GM19351 (cell line): ENCODE data around the gene ASB12.
"Not testable (repeated sequence)": the region's sequence is repeated elsewhere in the genome, so short reads cannot be mapped to it uniquely, and the experiment has no call there.

Experiments used
- ATAC-seq: cut with Tn5 transposase; IDR thresholded peaks from one replicate; pipeline ENCODE4 v1.9.1; 2021; ENCODE audit warnings: mild to moderate bottlenecking, moderate library complexity; ENCODE audit not compliant: unreplicated experiment

Gene ASB12

DNA sequence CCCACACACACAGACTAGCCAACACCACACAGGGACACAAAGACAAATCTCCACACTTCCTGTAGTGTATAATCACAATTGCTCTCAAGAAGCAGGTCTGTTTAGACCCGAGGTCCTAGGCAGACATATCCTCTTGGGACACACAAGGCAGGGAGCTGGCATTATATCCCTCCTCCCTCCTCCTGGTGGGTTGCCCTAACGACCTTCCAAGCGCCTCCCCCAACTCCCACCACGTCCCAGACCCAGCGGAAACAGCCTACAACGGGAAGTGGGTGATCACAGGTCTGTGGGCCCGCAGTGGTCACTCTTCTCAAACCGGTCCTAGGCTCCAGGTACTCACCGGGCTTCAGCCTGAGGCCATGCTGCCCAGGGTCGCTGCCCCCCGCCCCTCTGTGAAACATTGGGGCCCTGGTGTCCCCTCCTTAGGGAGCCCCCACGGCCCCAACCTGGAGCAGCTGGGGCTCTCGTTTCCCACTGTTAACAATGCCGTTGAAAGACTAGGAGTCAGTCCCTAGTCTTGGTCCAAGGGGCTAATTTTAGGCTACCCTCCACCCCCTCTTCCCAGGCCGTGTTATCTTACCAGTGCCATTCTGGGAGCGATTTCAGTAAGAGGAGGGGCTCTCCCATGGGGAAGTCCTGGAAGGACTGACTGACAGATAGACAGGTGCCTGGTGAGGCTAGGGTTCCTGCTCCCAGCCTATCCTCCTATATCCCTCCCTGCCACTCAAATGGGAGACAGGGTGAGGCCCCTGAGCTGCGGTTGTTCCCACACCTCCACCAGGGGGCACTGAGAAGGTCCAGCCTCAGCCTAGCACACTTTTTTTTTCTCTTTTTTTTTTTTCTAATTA, at the start of gene ASB12:
Gene ASB12, minus strand, starts transcription at position 485 of the 848 bp plus-strand sequence. CDS start 4,957 bp downstream, outside the sequence.
- no peak for ATAC-seq

- ATAC-seq: no peak
Observed at GRCh38 chrX:64265265-64265664, 34.9 kb upstream of the ASB12 start.

DNA sequence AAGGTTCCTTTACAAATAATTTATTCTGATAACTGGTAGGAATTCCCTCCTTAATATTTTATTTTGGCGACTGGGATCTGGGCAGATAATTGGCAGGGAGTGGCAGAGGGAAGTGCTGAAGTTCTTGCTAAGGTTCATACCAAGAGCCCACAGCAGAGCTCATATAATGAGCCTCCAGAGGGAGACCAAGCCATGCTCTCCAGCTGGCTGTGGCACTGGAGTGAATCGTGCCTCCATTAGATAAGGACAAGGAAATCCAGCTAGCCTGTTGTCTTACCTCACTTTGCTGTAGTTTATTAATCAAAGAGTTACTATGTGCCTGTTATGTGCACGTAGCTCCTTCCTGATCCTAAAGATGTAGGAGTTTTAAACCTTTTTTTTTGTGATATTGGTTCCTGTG, 1.3 kb downstream of the ASB12 start:
- no peak for ATAC-seq

- ATAC-seq: no peak
Observed at GRCh38 chrX:64218023-64218422, 12.4 kb downstream of the ASB12 start.

- ATAC-seq: not testable (repeated sequence)
Observed at GRCh38 chrX:64213989-64214388, 16.4 kb downstream of the ASB12 start.

DNA sequence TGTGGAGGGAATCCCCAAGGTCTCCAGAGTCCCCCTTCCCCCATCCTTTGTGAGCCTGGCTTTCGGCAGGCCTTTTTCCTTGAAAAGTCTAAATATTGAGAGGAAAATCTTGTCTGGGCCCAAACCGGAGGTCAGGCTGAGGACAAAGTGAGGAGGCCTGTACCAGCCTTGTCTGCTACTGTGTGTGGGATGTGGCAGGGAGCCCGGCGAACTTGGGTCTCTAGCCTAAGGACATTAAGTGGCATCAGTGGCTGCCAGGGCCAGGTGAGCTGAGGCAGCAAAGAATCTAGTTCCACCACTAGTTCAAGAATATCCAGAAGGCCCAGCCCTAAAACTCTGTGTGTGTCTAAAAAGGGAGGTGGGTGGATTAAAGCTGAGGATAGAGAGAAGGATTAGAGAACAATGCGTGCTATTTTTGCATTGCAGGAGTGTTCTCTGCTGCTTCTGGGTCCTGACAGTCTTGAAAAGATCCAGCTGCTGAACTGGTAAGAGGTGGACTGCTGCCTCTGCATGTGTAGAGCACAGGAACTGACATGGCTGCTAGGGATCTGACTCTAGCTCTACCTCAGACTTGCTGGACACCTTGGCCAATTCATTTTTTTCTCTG, 23.7 kb downstream of the ASB12 start:
- no peak for ATAC-seq

DNA sequence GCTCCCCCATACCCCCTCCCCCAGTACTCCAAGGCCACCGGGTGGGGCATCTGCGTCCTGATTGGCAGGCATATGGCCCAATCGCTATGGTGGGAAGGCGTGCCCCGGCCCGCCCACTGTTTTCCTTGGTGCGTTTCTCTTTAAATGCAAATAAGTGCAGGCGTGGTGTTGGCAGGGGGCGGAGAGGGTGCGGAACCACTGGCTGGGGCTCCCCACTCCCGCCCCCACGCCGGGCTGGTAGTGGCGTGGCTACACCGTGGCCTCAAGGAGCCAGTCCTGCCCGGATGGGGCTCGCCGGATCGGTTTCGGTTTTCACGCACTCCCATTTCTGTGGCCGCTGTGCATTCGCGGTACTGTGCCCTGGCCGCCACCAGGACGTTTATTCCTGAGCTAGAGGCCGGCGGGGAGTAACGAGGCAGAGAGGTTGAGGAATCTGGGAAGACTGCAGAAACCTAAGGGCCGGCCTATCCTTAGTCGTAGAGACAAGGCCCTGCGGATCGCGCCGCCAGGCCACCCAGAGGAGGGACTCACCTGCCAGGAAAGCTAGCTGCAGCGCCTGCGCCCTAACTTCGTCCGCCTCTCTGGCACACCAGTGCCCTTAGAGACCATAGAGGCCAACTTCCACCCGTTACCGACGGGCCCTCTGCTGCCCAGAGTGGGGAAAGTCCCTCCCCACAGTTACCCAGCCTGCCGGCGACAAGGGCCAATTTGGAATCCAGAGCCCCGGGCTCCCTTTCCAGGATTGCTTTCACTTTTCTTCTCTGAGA, 24.5 kb downstream of the ASB12 start:
- peak; percentile 76 for ATAC-seq

DNA sequence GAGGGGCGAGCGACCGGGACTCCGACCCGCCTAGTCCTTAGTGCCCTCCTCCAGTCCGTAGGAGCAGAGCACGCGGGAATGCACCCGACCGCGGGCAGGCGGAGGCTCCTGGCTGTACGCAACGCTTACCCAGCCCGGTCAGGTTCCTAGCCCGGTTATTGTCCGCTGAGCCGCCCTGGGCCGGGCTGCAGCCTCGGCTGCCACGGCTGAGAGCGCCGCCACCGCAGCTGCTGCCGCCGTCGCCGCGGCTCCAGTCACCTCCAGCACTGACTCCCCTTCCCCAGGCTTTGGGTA, 25.0 kb downstream of the ASB12 start, which contains the start of gene AMER1:
Gene AMER1, minus strand, starts transcription at position 268 of the 294 bp plus-strand sequence. CDS start 12,422 bp downstream, outside the sequence.
- ATAC-seq: peak; percentile 45

DNA sequence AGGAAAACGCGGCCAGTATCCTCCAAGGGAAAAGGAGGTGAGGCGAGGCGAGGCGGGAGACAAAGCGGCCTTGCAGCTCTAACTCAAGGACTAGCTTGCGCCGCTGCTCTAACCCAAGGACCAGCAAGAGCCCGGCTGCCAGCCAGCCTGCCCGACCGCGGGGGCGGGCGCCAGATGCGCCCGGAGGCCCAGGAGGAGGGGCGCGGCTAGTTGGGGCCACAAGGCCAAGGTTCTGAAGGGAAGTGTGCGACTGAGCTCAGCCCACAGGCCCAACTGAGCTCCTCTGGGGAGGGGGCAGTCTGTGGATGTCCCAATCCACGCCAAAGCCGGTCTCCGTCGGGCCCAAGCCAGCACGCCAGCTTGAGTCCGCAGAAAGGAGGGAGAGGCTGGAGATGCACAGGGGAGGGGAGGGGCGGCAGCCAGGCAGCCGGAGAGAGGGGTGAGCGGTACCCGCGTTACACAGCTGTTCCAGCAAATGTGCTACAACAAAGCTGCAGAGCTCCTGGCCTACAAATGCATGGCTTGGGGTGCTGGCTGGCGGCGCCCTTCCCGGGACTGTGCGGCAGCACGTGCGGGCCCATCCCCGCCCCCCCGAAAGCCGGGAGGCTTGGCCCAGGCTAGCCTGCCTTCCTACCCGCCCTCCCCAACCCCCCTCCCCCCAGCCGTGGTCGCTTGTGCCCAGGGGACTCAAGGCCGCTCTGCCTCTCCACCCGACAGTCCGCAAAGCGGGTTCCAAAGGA, 25.5 kb downstream of the ASB12 start:
- peak; percentile 17 for ATAC-seq

DNA sequence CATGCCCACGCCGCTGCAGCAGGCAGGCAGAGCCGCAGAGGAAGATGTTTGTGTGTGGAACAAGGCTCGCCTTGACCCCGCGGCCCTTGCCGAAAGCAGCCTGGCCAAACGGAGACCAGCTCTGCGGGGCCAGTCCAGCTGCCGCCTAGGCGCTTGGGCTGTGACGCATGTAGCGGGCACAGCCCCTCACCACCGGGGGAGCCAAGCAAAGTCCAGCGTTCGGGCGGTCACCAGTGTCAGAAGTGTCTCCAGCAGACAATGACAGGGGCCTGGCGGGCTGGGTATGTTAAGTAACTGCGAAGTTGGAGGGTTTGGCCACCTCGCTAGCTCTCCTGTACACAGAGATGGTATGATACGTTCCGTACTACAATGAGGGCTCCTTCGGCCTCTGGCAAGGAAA, 26.2 kb downstream of the ASB12 start:
- no peak for ATAC-seq

DNA sequence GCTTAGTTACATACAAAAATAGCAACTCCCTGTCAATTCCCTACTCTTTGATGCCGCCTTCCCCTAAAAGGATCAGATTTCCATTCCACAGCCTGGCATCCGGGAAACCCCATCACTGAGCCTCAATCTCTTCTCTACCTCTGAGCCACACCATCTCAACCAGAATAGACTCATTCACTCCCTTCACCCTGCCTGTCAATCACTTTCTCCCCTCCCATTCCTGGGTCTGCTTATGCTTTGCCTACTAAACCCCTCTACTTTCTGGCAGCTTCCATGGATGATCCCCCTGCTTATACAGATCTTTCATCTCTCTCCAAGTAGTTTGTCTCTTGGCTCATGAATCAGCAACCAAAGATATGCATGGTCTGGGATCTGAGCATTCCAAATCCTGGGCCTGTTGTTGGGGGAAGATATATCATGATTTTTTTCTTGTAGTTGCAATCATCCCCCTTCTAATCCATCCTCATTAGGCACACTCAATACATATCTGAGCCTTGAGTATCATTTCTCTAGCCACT, 27.5 kb downstream of the ASB12 start:
- ATAC-seq: no peak

DNA sequence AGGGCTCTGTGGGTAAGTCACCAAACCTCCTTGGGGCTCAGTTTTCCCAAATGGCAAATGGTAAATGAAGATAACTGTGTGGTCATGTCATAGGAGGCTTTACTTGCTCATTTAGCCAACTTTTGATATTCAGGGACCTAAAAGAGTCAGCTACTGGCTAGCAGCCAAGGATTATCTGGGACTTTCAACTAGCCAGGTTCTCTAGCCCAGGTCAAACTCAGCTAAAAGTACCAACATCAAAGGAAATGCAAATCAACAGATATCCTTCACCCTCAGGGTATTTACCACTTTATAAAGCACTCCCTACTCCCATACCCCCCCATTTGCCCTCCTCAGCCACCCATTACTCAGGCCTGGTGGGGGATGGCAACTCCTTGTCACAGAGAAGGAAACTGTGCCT, 32.4 kb downstream of the ASB12 start:
- peak; percentile 35 for ATAC-seq

- no peak for ATAC-seq
Observed at GRCh38 chrX:64196606-64197005, 33.8 kb downstream of the ASB12 start.

DNA sequence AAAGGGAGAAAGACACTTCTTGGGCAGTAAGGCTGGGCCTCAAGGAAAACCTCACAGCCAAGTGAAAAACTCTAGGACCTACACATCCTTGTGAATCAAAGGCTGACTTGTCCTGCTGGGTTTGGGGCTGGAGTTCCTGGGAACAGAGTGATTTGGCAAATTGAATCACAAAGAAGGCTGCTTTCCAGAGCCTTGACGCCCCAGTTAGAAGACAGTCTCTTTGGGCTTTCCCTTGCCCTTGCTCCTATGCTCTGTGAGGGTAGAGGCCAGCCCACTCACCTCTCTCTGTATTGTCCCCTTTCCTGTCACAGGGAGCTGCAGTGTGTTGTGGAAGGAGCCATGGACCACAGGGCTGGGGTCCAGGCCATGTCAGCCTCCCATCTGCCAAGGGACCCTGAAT, 34.5 kb downstream of the ASB12 start:
- no peak for ATAC-seq

- no peak for ATAC-seq
Observed at GRCh38 chrX:64192673-64193072, 37.7 kb downstream of the ASB12 start.

- no peak for ATAC-seq
Observed at GRCh38 chrX:64192040-64192439, 38.4 kb downstream of the ASB12 start.

DNA sequence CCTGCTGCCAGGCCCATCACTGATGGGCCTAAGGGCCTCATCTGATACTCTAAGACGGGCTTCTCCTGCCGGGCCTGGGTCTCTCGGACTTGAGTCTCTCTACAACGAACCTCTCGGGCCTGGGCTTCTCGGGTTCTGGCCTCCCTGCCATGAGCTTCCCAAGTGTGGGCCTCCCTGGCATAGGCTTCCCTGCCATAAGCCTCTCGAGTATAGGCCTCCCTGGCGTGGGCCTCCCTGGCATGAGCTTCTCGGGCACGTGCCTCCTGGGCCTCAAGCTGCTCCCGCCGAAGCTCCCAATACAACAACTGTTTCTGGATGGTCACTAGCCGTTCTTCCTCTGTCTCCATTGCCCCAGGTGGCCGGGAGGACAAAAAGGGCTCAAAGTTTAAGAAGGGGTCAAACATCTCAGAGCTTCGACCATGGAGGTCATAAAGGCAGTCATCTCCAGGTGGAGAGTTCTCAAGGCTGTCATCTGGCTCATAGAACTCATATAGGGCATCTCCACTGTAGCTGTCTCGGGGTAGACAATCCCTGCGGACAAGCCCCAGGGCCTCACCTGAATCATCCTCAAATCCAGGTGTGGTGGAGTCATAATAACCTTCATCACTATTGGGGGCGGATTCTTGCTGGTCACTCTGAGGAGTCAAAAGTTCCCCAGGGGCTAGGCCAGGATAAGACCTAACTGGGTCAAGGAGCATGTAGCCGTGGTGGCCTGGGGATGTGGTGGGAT, 39.0 kb downstream of the ASB12 start:
- no peak for ATAC-seq

DNA sequence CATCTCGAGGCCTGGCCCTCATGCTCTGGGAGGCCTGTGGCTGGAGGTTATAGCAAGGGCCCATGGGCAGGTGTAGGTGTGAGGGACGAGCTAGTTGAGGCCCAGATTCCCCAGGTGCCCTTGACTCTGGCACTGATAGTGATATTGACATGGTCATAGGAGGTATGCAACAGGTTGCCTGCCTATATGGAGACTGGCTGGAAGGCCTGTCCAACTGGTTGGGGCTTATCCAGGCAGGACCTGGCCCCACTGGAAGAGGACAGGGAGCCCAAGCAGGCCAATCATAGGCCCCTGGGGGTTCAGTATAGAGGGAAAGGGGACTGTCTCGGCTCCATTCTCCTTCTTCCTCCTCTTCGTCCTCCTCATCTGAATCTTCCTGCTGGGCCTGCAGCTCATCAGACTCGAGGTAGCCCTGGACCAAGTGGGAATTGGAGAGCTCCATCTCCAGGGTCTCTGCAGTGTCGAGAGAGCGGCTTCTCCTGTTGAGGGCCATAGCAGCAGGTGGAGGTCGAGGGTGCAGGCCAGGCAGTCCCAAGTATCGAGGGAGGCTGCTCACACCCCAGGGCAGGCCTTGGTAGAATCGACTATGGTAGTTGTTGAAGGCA, 40.2 kb downstream of the ASB12 start:
- no peak for ATAC-seq

DNA sequence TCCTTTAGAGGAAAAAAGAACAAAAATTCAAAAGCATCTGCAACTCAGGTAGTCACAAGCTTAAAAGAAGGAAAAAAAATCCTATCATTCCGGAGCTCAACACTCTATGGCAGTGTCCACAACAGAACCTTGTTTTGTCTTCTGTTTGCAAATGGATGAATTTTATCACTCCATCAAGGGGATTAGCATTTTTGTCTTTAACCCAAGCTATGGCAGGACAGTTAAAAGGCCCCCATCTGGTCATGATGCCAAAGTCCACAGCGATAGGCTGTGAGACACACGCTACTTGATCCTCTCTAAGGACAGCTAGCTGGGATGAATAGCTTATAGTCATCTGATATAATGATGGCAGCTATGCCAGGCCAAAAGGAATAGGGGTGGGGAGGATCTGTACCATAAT, 41.5 kb downstream of the ASB12 start:
- ATAC-seq: no peak

- ATAC-seq: no peak
Observed at GRCh38 chrX:64187762-64188150, 42.7 kb downstream of the ASB12 start.
